Spleen (tissue), 11 donors: ENCODE data around the gene ATG4D. TPM values are rescaled to one million over a fixed set of nuclear protein-coding genes. Genes with fewer than 3 reads are reported as not detected.
"Not testable (repeated sequence)": the region's sequence is repeated elsewhere in the genome, so short reads cannot be mapped to it uniquely, and the experiment has no call there.

Experiments
- DNase-seq: peaks from one replicate; pipeline ENCODE4 v3.0.0-alpha.2; 2020
- H3K27ac ChIP-seq, 8 donors: fragments of 200-600 bp; sonication (generic) in 7 of 8; 1 replicate in 4 of 8; 2 replicates in 4 of 8; pipeline versions ENCODE4 v1.5.0 to v1.8.0; 2016 to 2021; ENCODE audit warnings: inconsistent platforms in 4 of 8, mild to moderate bottlenecking in 4 of 8, moderate library complexity in 1 of 8
- H3K27me3 ChIP-seq, 7 donors: fragments of 200-600 bp; sonication (generic) in 6 of 7; replicated peaks in 1 of 7; 1 replicate in 4 of 7; 2 replicates in 3 of 7; pipeline versions ENCODE4 v1.5.0 to v1.8.0; 2016 to 2021; ENCODE audit warnings: inconsistent platforms in 3 of 7, mild to moderate bottlenecking in 1 of 7
- H3K36me3 ChIP-seq, 6 donors: fragments of 200-600 bp; sonication (generic) in 5 of 6; 1 replicate in 4 of 6; 2 replicates in 2 of 6; pipeline versions ENCODE4 v1.5.0 to v1.8.0; 2016 to 2021; ENCODE audit warnings: inconsistent platforms in 2 of 6
- H3K4me1 ChIP-seq, 6 donors: fragments of 200-600 bp; sonication (generic) in 5 of 6; 1 replicate in 3 of 6; 2 replicates in 3 of 6; pipeline versions ENCODE4 v1.5.0 to v1.8.0; 2016 to 2021; ENCODE audit warnings: inconsistent platforms in 3 of 6
- H3K4me3 ChIP-seq, 8 donors: fragments of 200-600 bp; sonication (generic) in 7 of 8; 1 replicate in 4 of 8; 2 replicates in 4 of 8; pipeline versions ENCODE4 v1.5.0 to v1.8.0; 2016 to 2021; ENCODE audit warnings: inconsistent platforms in 4 of 8, mild to moderate bottlenecking in 4 of 8, moderate library complexity in 2 of 8
- H3K9me3 ChIP-seq, 8 donors: fragments of 200-600 bp; sonication (generic) in 7 of 8; 1 replicate in 4 of 8; 2 replicates in 4 of 8; pipeline versions ENCODE4 v1.5.0 to v1.8.0; 2016 to 2021; ENCODE audit warnings: inconsistent platforms in 4 of 8
- CTCF ChIP-seq, 11 experiments: fragments of 200-600 bp in 7 of 11; fragments of 450-650 bp in 4 of 11; sonication (generic) in 4 of 11; IDR thresholded peaks in 8 of 11; conservative IDR thresholded peaks in 3 of 11; 1 replicate in 7 of 11; 2 replicates in 4 of 11; pipeline versions ENCODE4 v1.4.0 to v1.8.0; 2016 to 2021; ENCODE audit warnings: antibody characterized with exemption in 11 of 11, inconsistent platforms in 4 of 11, mild to moderate bottlenecking in 1 of 11
- POLR2A ChIP-seq, 3 donors: fragments of 450-650 bp; IDR thresholded peaks; one replicate each; pipeline ENCODE4 v1.5.1; 2017; ENCODE audit warnings: antibody characterized with exemption in 3 of 3, mild to moderate bottlenecking in 1 of 3
- POLR2AphosphoS5 ChIP-seq, 3 donors: sonication (generic); formaldehyde crosslinking; IDR thresholded peaks; one replicate each; pipeline ENCODE4 v1.5.1; 2017; ENCODE audit warnings: antibody characterized with exemption in 3 of 3
- WGBS, 5 donors: extraction: QIAGEN DNeasy Blood & Tissue Kit in 3 of 5; methylation state at CpG; one replicate each; pipeline versions ENCODE4 v1.1.5 to v1.1.7; 2013 to 2018; 5-methylcytosine and 5-hydroxymethylcytosine counted together
- intact Hi-C: fragments of 100-400 bp; cut with DNase I; formaldehyde crosslinking; loops from one replicate; pipeline ENCODE4 v1.15.0; 2023; ENCODE audit warnings: low total_unique reads
- polyA plus RNA-seq, 3 donors: library from polyadenylated mRNA; stranded (reverse); fragments of 200-250 nt; gene quantifications; one replicate each; pipeline ENCODE4 v1.2.1, GENCODE V29; 2013
- total RNA-seq, 7 donors: library from RNA; depleted of rRNA in 3 of 7; stranded (reverse); fragments of >200 nt in 3 of 7; fragmentation: NEBNext Ultra II Directional in 4 of 7; extraction: Animal tissue kit (Norgen Biotek cat#: 25700) in 4 of 7; gene quantifications; one replicate each; pipeline versions ENCODE4 v1.1.0 to v1.2.1, GENCODE V29; 2016 to 2021
- donor health status: healthy with polysubstance abuse.
- donor health status: DM: no; HTN: no; CAD: no; lungs with moderate emphysema.
- donor health status: DM: no; HTN: no; CAD: no.
- donor health status: Bipolar disorder and iron deficiency.
- donor health status: healthy.
- donor health status: DM: no; HTN: no; CAD: no.
- donor health status: DM: yes; HTN: yes; CAD: no.

ATG4D gene
- total and polyA plus RNA-seq, 10 donors = 18.2 to 40.5 (median 32.1) TPM

GRCh38 chr19:10533646-10534386 is 9.9 kb upstream of the ATG4D start:
- Histone ChIP-seq H3K27me3 (peaks cover 0 to 21% (median 0%) of the 10 kb centered on the region in 7 donors), H3K27ac (peak overlapping the region in 3 of 8 donors; percentile 4 to 57 (median 18)), H3K4me1 (peaks cover 0 to 1% (median 0%) of the 10 kb centered on the region in 6 donors), H3K9me3 (peaks cover 0 to 5% (median 0%) of the 10 kb centered on the region in 8 donors), H3K4me3 (no peak overlapping the region), H3K36me3 (no peaks in the 10 kb centered on the region)
- no peak for TF ChIP-seq CTCF (IDR thresholded peaks at IDR 0.05 in 8 of 11, conservative IDR thresholded peaks at IDR 0.05 in 3 of 11)
- TF ChIP-seq POLR2AphosphoS5 (IDR thresholded peaks at IDR 0.05) = no peak
- TF ChIP-seq POLR2A (IDR thresholded peaks at IDR 0.05) = no peak
- WGBS, 5 donors = 68 to 78% (median 74%) methylated on average over 10 of the region's 10 CpGs
- intact Hi-C loops = no loop called here
- no peak for DNase-seq

- no peak overlapping the region for H3K27ac ChIP-seq
- peaks cover 0 to 7% (median 0%) of the 10 kb centered on the region in 6 donors for H3K4me1 ChIP-seq
- peaks cover 0 to 33% (median 0%) of the 10 kb centered on the region in 7 donors for H3K27me3 ChIP-seq
- intact Hi-C loops = no loop called here
- H3K4me3 ChIP-seq = no peak overlapping the region
- DNase-seq = no peak
- 73 to 85% (median 80%) methylated on average over 6 of the region's 6 CpGs for WGBS, 5 donors
- peaks cover 0 to 5% (median 0%) of the 10 kb centered on the region in 8 donors for H3K9me3 ChIP-seq
- no peak for TF ChIP-seq POLR2A (IDR thresholded peaks at IDR 0.05)
- no peak for TF ChIP-seq POLR2AphosphoS5 (IDR thresholded peaks at IDR 0.05)
- TF ChIP-seq CTCF (IDR thresholded peaks at IDR 0.05 in 8 of 11, conservative IDR thresholded peaks at IDR 0.05 in 3 of 11) = no peak
- H3K36me3 ChIP-seq = no peaks in the 10 kb centered on the region
Observed at GRCh38 chr19:10535613-10536012, 8.1 kb upstream of the ATG4D start.

- Histone ChIP-seq H3K36me3 (no peaks in the 10 kb centered on the region), H3K27me3 (peaks cover 0 to 33% (median 0%) of the 10 kb centered on the region in 7 donors), H3K27ac (no peak overlapping the region), H3K4me3 (no peak overlapping the region), H3K4me1 (peaks cover 0 to 17% (median 4%) of the 10 kb centered on the region in 6 donors), H3K9me3 (peaks cover 0 to under 1% (median 0%) of the 10 kb centered on the region in 8 donors)
- TF ChIP-seq POLR2A (IDR thresholded peaks at IDR 0.05) = no peak
- TF ChIP-seq CTCF (IDR thresholded peaks at IDR 0.05 in 8 of 11, conservative IDR thresholded peaks at IDR 0.05 in 3 of 11) = no peak
- no peak for TF ChIP-seq POLR2AphosphoS5 (IDR thresholded peaks at IDR 0.05)
- DNase-seq = no peak
- 86 to 90% (median 87%) methylated on average over 11 of the region's 11 CpGs for WGBS, 5 donors
- intact Hi-C loops = no loop called here
Observed at GRCh38 chr19:10537668-10538067, 6.0 kb upstream of the ATG4D start.

- 47 to 63% (median 54%) methylated on average over 20 of the region's 20 CpGs for WGBS, 5 donors
- no peaks in the 10 kb centered on the region for H3K9me3 ChIP-seq
- no peak for DNase-seq
- no peaks in the 10 kb centered on the region for H3K36me3 ChIP-seq
- H3K27me3 ChIP-seq = peaks cover 0 to 33% (median 0%) of the 10 kb centered on the region in 7 donors
- TF ChIP-seq POLR2AphosphoS5 (IDR thresholded peaks at IDR 0.05) = no peak
- no peak for TF ChIP-seq POLR2A (IDR thresholded peaks at IDR 0.05)
- TF ChIP-seq CTCF (IDR thresholded peaks at IDR 0.05 in 8 of 11, conservative IDR thresholded peaks at IDR 0.05 in 3 of 11) = no peak
- H3K27ac ChIP-seq = no peak overlapping the region
- intact Hi-C loops = no loop called here
- H3K4me3 ChIP-seq = no peak overlapping the region
- peaks cover 0 to 25% (median 10%) of the 10 kb centered on the region in 6 donors for H3K4me1 ChIP-seq
Observed at GRCh38 chr19:10538204-10538983, 5.3 kb upstream of the ATG4D start.

GRCh38 chr19:10539016-10539415 is 4.7 kb upstream of the ATG4D start:
- H3K4me3 ChIP-seq, H3K36me3 ChIP-seq, H3K9me3 ChIP-seq, DNase-seq, H3K27ac ChIP-seq, intact Hi-C loops: not testable (repeated sequence)
- 23 to 54% (median 31%) methylated on average over 7 to 9 of the region's 9 CpGs for WGBS, 5 donors
- peaks cover 0 to 33% (median 0%) of the 10 kb centered on the region in 7 donors for H3K27me3 ChIP-seq
- H3K4me1 ChIP-seq = peaks cover 0 to 27% (median 12%) of the 10 kb centered on the region in 6 donors
